K562 (cell line): Measurements from ENCODE around the gene SAE1. TPM values are rescaled to one million over a fixed set of nuclear protein-coding genes. Genes with fewer than 3 reads are reported as not detected.

Source experiments
- ADNP ChIP-seq: fragments of 200-800 bp; sonication (Bioruptor generic); IDR thresholded peaks from 2 replicates; pipeline ENCODE4 v1.6.1; 2016; ENCODE audit warnings: missing genetic modification characterization, missing compliant biosample characterization
- CBFA2T2 ChIP-seq: fragments of 450-650 bp; conservative IDR thresholded peaks from 2 replicates; pipeline ENCODE4 v1.6.1; 2017; ENCODE audit warnings: mild to moderate bottlenecking
- CEBPZ ChIP-seq: fragments of 150-350 bp; IDR thresholded peaks from 2 replicates; pipeline ENCODE4 v1.6.1; 2014; ENCODE audit warnings: low read depth, mild to moderate bottlenecking, low read length, borderline replicate concordance
- ETV6 ChIP-seq, 3 experiments: fragments of 150-350 bp in 1 of 3; sonication (generic) in 1 of 3; formaldehyde crosslinking in 1 of 3; IDR thresholded peaks; 2 replicates each; pipeline versions ENCODE4 v1.6.1 to v1.8.0; 2014 to 2022; ENCODE audit warnings: borderline replicate concordance in 2 of 3, low read depth in 2 of 3, antibody characterized with exemption in 1 of 3, low read length in 1 of 3, mild to moderate bottlenecking in 1 of 3, missing genetic modification reagents in 1 of 3
- NCOA1 ChIP-seq: fragments of 450-650 bp; IDR thresholded peaks from 2 replicates; pipeline ENCODE4 v1.6.1; 2016; ENCODE audit warnings: low read depth
- PHF8 ChIP-seq: fragments of 200-600 bp; sonication (generic); IDR thresholded peaks from 2 replicates; pipeline ENCODE4 v1.6.1; 2012; ENCODE audit warnings: mixed run types, mild to moderate bottlenecking, inconsistent platforms, low read length, moderate library complexity, borderline replicate concordance
- POLR2AphosphoS5 ChIP-seq: IDR thresholded peaks from 2 replicates; pipeline ENCODE4 v1.6.1; 2011; ENCODE audit warnings: mild to moderate bottlenecking, low read depth, low read length, moderate library complexity; ENCODE audit not compliant: control insufficient read depth, insufficient read depth
- RHOXF2B ChIP-seq: fragments of 250-450 bp; sonication (Bioruptor Pico); conservative IDR thresholded peaks from 2 replicates; pipeline ENCODE4 v1.5.1; 2021
- polyA plus RNA-seq, 8 experiments: library from polyadenylated mRNA; depleted of rRNA in 4 of 8; stranded (reverse) in 5 of 8; unstranded in 3 of 8; fragments of >200 nt; fragmentation: Nextera tagmentation in 2 of 8; fragmentation: Illumina TruSeq in 1 of 8; extraction: Ambion mirVana in 2 of 8; extraction: Trizol in 1 of 8; gene quantifications; 2 replicates each; pipeline versions ENCODE4 v1.2.1 to v1.2.3, GENCODE V29; 2011 to 2014; ENCODE audit warnings: inconsistent platforms in 1 of 8, missing spikeins in 1 of 8
- total RNA-seq, 7 experiments: library from RNA; depleted of rRNA in 6 of 7; stranded (reverse); fragments of >200 nt in 6 of 7; fragmentation: Illumina TruSeq in 2 of 7; extraction: Trizol in 2 of 7; gene quantifications; 2 replicates each; pipeline versions ENCODE4 v1.2.1 to v1.2.3, GENCODE V29; 2011 to 2021; ENCODE audit warnings: low replicate concordance in 1 of 7

The SAE1 gene
- total and polyA plus RNA-seq, 9 of the 15 experiments (the other 6 are each of a cell fraction or from before 2014, with no cell fraction given): 82.8 to 299 (median 217) TPM

GRCh38 chr19:47228937-47229675, 98.5 kb downstream of the SAE1 start (continued):
- TF ChIP-seq ETV6 (IDR thresholded peaks at IDR 0.05; ENCODE audit: borderline replicate concordance in 1 of 2, low read depth in 2 of 2, low read length in 1 of 2) (no peak), ETV6 (CRISPR knock-in tag; IDR thresholded peaks at IDR 0.05; ENCODE audit: borderline replicate concordance) (no peak), CEBPZ (no peak), PHF8 (no peak), RHOXF2B (no peak), CBFA2T2 (peak; percentile 43), POLR2AphosphoS5 (no peak), ADNP (tag) (peak; percentile 83), NCOA1 (peak; percentile 68)
